RWPE1 (cell line): ENCODE measurements around the gene LIMS2.

ENCODE experiments used
- CTCF ChIA-PET: fragments of 350-600 bp; sonication (Branson Sonifier 250); formaldehyde crosslinking; extraction: SDS; loops from one replicate; lab custom pipeline; 2021; lab: Yijun Ruan, JAX
- POLR2A ChIA-PET: fragments of 400-600 bp; formaldehyde crosslinking; extraction: SDS; loops from one replicate; lab custom pipeline; 2020; ENCODE audit warnings: antibody characterized with exemption; ENCODE audit not compliant: low non-redundant PET; lab: Yijun Ruan, JAX
- DNase-seq: peaks from one replicate; pipeline ENCODE4 v3.0.0; 2012; ENCODE audit warnings: low spot score
- H3K27ac ChIP-seq: fragments of 450-650 bp; 2 replicates; pipeline ENCODE4 v1.5.1; 2017
- CTCF ChIP-seq: fragments of 450-650 bp; conservative IDR thresholded peaks from 2 replicates; pipeline ENCODE4 v1.5.1; 2017; ENCODE audit warnings: low read depth, mild to moderate bottlenecking

The LIMS2 gene

GRCh38 chr2:127604986-127605385 is 70.3 kb downstream of the LIMS2 start:
- no peak for TF ChIP-seq CTCF
- H3K27ac ChIP-seq, result no peak overlapping the region
- POLR2A ChIA-PET, result no interaction called here
- no peak for DNase-seq
- CTCF ChIA-PET, result interaction anchor here (0.7 kb wide), 1 partner anchor 69 kb away, joined by 3 read pairs; no protein-coding TSS in a partner anchor

- TF ChIP-seq CTCF, result no peak
- ChIA-PET CTCF (interaction anchor here (0.7 to 1.0 kb wide), 2 partner anchors 17 to 51 kb away, joined by 3 to 6 read pairs; no protein-coding TSS in a partner anchor), POLR2A (no interaction called here)
- no peak overlapping the region for H3K27ac ChIP-seq
- no peak for DNase-seq
Measured at GRCh38 chr2:127599211-127599610, 76.1 kb downstream of the LIMS2 start.

GRCh38 chr2:127598711-127599110 is 76.6 kb downstream of the LIMS2 start:
- DNase-seq, result no peak

GRCh38 chr2:127597984-127598380 is 77.3 kb downstream of the LIMS2 start:
- CTCF ChIA-PET, result no interaction called here

More at GRCh38 chr2:127598711-127599110, 76.6 kb downstream of the LIMS2 start:
- no peak for TF ChIP-seq CTCF
- no peak overlapping the region for H3K27ac ChIP-seq
- ChIA-PET POLR2A (no interaction called here), CTCF (interaction anchor here (1.0 kb wide), 1 partner anchor 51 kb away, joined by 3 read pairs; no protein-coding TSS in a partner anchor)

GRCh38 chr2:127597046-127597983 is 78.0 kb downstream of the LIMS2 start:
- H3K27ac ChIP-seq, result no peak overlapping the region
- no peak for DNase-seq
- CTCF ChIA-PET, result interaction anchor here (0.7 kb wide), 1 partner anchor 1873 kb away, joined by 4 read pairs; no protein-coding TSS in a partner anchor

More at GRCh38 chr2:127597984-127598380, 77.3 kb downstream of the LIMS2 start:
- no peak for DNase-seq
- POLR2A ChIA-PET, result no interaction called here
- H3K27ac ChIP-seq, result no peak overlapping the region
- TF ChIP-seq CTCF, result no peak

More at GRCh38 chr2:127597046-127597983, 78.0 kb downstream of the LIMS2 start:
- POLR2A ChIA-PET, result no interaction called here
- no peak for TF ChIP-seq CTCF
